ENCODE results near the gene NR4A2.

The NR4A2 gene

GRCh38 chr2:156321243-156321904 lies 11.1 kb downstream of the NR4A2 start:
- H3K36me3 ChIP-seq (ENCODE audit: insufficient read depth, low read length) = no peaks in the 10 kb centered on the region
- H3K9me3 ChIP-seq (ENCODE audit: low read length) = no peaks in the 10 kb centered on the region
- H3F3A ChIP-seq (ENCODE audit: insufficient read depth, low read length) = no peaks in the 10 kb centered on the region
- TF ChIP-seq, protein P1, sequence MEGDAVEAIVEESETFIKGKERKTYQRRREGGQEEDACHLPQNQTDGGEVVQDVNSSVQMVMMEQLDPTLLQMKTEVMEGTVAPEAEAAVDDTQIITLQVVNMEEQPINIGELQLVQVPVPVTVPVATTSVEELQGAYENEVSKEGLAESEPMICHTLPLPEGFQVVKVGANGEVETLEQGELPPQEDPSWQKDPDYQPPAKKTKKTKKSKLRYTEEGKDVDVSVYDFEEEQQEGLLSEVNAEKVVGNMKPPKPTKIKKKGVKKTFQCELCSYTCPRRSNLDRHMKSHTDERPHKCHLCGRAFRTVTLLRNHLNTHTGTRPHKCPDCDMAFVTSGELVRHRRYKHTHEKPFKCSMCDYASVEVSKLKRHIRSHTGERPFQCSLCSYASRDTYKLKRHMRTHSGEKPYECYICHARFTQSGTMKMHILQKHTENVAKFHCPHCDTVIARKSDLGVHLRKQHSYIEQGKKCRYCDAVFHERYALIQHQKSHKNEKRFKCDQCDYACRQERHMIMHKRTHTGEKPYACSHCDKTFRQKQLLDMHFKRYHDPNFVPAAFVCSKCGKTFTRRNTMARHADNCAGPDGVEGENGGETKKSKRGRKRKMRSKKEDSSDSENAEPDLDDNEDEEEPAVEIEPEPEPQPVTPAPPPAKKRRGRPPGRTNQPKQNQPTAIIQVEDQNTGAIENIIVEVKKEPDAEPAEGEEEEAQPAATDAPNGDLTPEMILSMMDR (IDR thresholded peaks at IDR 0.05; ENCODE audit: low read length) = no peak
- no peak for TF ChIP-seq EZH2 (IDR thresholded peaks at IDR 0.05; ENCODE audit: borderline replicate concordance, low read length)
- H3K79me2 ChIP-seq (ENCODE audit: insufficient read depth, low read length) = no peaks in the 10 kb centered on the region
- H3K4me1 ChIP-seq (ENCODE audit: insufficient read depth, low read length, severe bottlenecking) = no peaks in the 10 kb centered on the region
- H3K9ac ChIP-seq (ENCODE audit: low read length) = no peak overlapping the region
- no peak overlapping the region for H3K4me2 ChIP-seq (ENCODE audit: low read length)
- H2AFZ ChIP-seq (ENCODE audit: low read length) = no peak overlapping the region
- H3K9me2 ChIP-seq (ENCODE audit: low read depth, low read length) = no peaks in the 10 kb centered on the region
- no peaks in the 10 kb centered on the region for H3K27me3 ChIP-seq (ENCODE audit: insufficient read depth, low read length)
- no peak overlapping the region for H3K27ac ChIP-seq (ENCODE audit: low read depth, low read length, poor library complexity, severe bottlenecking)
- H4K20me1 ChIP-seq (ENCODE audit: insufficient read depth, low read length) = no peaks in the 10 kb centered on the region
- no peak overlapping the region for H3K4me3 ChIP-seq (ENCODE audit: low read depth, low read length, poor library complexity, severe bottlenecking)

GRCh38 chr2:156320486-156321098 lies 11.9 kb downstream of the NR4A2 start:
- H3K9me2 ChIP-seq (ENCODE audit: low read depth, low read length) = no peaks in the 10 kb centered on the region
- H3F3A ChIP-seq (ENCODE audit: insufficient read depth, low read length) = no peaks in the 10 kb centered on the region
- TF ChIP-seq, protein P1 (IDR thresholded peaks at IDR 0.05; ENCODE audit: low read length) = no peak
- no peak for TF ChIP-seq EZH2 (IDR thresholded peaks at IDR 0.05; ENCODE audit: borderline replicate concordance, low read length)
- H3K36me3 ChIP-seq (ENCODE audit: insufficient read depth, low read length) = no peaks in the 10 kb centered on the region
- no peak overlapping the region for H3K27ac ChIP-seq (ENCODE audit: low read depth, low read length, poor library complexity, severe bottlenecking)
- no peak overlapping the region for H3K4me3 ChIP-seq (ENCODE audit: low read depth, low read length, poor library complexity, severe bottlenecking)
- H3K79me2 ChIP-seq (ENCODE audit: insufficient read depth, low read length) = no peaks in the 10 kb centered on the region
- no peaks in the 10 kb centered on the region for H4K20me1 ChIP-seq (ENCODE audit: insufficient read depth, low read length)
- no peak overlapping the region for H3K9ac ChIP-seq (ENCODE audit: low read length)
- H3K4me2 ChIP-seq (ENCODE audit: low read length) = no peak overlapping the region
- H3K9me3 ChIP-seq (ENCODE audit: low read length) = no peaks in the 10 kb centered on the region
- H2AFZ ChIP-seq (ENCODE audit: low read length) = no peak overlapping the region
- H3K4me1 ChIP-seq (ENCODE audit: insufficient read depth, low read length, severe bottlenecking) = no peaks in the 10 kb centered on the region
- no peaks in the 10 kb centered on the region for H3K27me3 ChIP-seq (ENCODE audit: insufficient read depth, low read length)

DNA sequence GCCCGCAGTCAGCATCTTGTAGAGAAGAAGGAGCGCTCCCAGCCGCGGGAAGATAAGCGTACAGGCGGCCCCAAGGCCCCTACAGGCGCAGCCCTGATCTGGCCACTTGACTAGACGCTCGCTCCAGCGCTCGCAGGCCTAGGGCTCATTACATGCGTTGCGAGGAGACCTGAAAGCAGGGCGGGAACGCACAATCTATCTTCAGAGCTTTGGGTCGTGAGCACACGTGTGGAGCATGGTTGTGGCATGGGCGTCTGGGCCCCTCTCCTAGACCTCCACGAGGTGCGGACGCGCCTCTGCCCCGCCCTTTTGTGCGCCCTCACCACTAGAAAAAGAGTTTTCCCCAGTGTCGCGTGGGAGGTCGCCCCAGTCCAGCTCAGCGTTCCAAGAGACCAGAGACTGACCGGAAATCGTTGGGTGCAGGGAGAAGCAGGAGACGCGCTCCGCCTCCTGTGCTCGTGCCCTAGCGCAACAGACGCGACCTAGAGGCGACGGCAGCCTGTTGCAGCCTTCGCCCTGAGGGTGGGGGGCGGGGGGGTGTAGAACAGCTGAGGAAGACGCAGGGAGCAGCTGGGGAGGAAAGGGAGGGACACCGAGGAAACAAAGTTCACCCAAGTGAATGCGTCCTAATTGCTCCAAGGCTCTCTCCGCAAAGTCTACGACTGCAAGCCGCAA lies 12.6 kb downstream of the NR4A2 start:
- no peaks in the 10 kb centered on the region for H3F3A ChIP-seq (ENCODE audit: insufficient read depth, low read length)
- H3K9me2 ChIP-seq (ENCODE audit: low read depth, low read length) = no peaks in the 10 kb centered on the region
- H3K36me3 ChIP-seq (ENCODE audit: insufficient read depth, low read length) = no peaks in the 10 kb centered on the region
- H3K9me3 ChIP-seq (ENCODE audit: low read length) = no peaks in the 10 kb centered on the region
- no peak overlapping the region for H3K4me2 ChIP-seq (ENCODE audit: low read length)
- H2AFZ ChIP-seq (ENCODE audit: low read length) = no peak overlapping the region
- H3K79me2 ChIP-seq (ENCODE audit: insufficient read depth, low read length) = no peaks in the 10 kb centered on the region
- no peaks in the 10 kb centered on the region for H4K20me1 ChIP-seq (ENCODE audit: insufficient read depth, low read length)
- no peaks in the 10 kb centered on the region for H3K27me3 ChIP-seq (ENCODE audit: insufficient read depth, low read length)
- H3K4me3 ChIP-seq (ENCODE audit: low read depth, low read length, poor library complexity, severe bottlenecking) = no peak overlapping the region
- TF ChIP-seq EZH2 (IDR thresholded peaks at IDR 0.05; ENCODE audit: borderline replicate concordance, low read length) = no peak
- TF ChIP-seq, protein P1 (IDR thresholded peaks at IDR 0.05; ENCODE audit: low read length) = no peak
- no peaks in the 10 kb centered on the region for H3K4me1 ChIP-seq (ENCODE audit: insufficient read depth, low read length, severe bottlenecking)
- no peak overlapping the region for H3K27ac ChIP-seq (ENCODE audit: low read depth, low read length, poor library complexity, severe bottlenecking)
- H3K9ac ChIP-seq (ENCODE audit: low read length) = no peak overlapping the region
